ENCODE measurements around the gene CHRNA3. TPM values are rescaled to one million over a fixed set of nuclear protein-coding genes. Genes with fewer than 3 reads are reported as not detected.

The CHRNA3 gene
- polyA plus RNA-seq, 2 of the 4 experiments (the other 2 are of a cell fraction), result 0.27 to 0.45 TPM

- POLR2A ChIA-PET, result interaction anchor here (0.5 kb wide), 1 partner anchor 10 kb away, joined by 3 read pairs; no protein-coding TSS in a partner anchor
- no peaks in the 10 kb centered on the region for H3K9me3 ChIP-seq
- no peak for FAIRE-seq
- CTCF ChIA-PET, result interaction anchor here (1.0 to 1.3 kb wide), 2 partner anchors 17 to 49 kb away, joined by 3 to 5 read pairs; no protein-coding TSS in a partner anchor
- H3K27ac ChIP-seq, result no peak overlapping the region
- no peak overlapping the region for H3K4me2 ChIP-seq
- ATAC-seq, result no peak
- 80% methylated on average over 8 of the region's 8 CpGs for WGBS (ENCODE audit: missing lambda C conversion rate)
- no peak overlapping the region for H3K4me3 ChIP-seq
- no peak for TF ChIP-seq CEBPB (IDR thresholded peaks at IDR 0.05)
- no peak for TF ChIP-seq EP300 (IDR thresholded peaks at IDR 0.05)
- TF ChIP-seq HDAC2 (IDR thresholded peaks at IDR 0.05), result no peak
- TF ChIP-seq MAFK (IDR thresholded peaks at IDR 0.05; ENCODE audit: partially characterized antibody), result no peak
- no peak for TF ChIP-seq HOXA7 (CRISPR knock-in tag; IDR thresholded peaks at IDR 0.05)
- TF ChIP-seq RAD21 (conservative IDR thresholded peaks at IDR 0.05 in 1 of 2, IDR thresholded peaks at IDR 0.05 in 1 of 2), result no peak
- TF ChIP-seq RFX5 (IDR thresholded peaks at IDR 0.05), result no peak
- no peak for TF ChIP-seq ZC3H11A (IDR thresholded peaks at IDR 0.05)
- TF ChIP-seq HOXB13 (CRISPR knock-in tag; IDR thresholded peaks at IDR 0.05; ENCODE audit: low read depth), result no peak
- DNase-seq (ENCODE audit: low read depth in 1 of 2, low spot score in 1 of 2), result no peak
- peaks cover 6% of the 10 kb centered on the region; the same call in 1 of the 3 replicates for H3K4me1 ChIP-seq
Observed at GRCh38 chr15:78667578-78668236, 46.9 kb upstream of the CHRNA3 start.

DNA sequence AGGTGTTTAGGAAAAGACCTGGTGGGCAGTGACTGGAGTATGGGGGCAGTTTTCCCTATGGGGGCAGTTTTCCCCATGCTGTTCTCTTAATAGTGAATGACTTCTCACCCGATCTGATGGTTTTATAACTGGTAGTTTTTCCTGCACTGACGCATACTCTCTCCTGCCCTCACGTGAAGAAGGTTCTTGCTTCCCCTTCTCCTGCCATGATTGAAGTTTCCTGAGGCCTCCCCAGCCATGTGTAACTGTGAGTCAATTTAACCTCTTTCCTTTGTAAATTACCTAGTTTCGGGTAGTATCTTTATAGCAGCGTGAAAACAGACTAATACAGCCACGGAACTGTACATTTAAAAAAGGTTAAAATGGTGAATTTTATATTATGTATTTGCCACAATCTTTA lies 45.2 kb upstream of the CHRNA3 start:
- DNase-seq (ENCODE audit: low read depth in 1 of 2, low spot score in 1 of 2) (no peak), ATAC-seq (no peak), FAIRE-seq (no peak)
- no peaks in the 10 kb centered on the region for H3K4me1 ChIP-seq
- no peaks in the 10 kb centered on the region for H3K9me3 ChIP-seq
- no peak overlapping the region for H3K4me2 ChIP-seq
- H3K27ac ChIP-seq, result no peak overlapping the region
- no peak overlapping the region for H3K4me3 ChIP-seq
- POLR2A ChIA-PET, result no interaction called here
- TF ChIP-seq TP53 (CRISPR knock-in tag; IDR thresholded peaks at IDR 0.05) (no peak), SREBF2 (IDR thresholded peaks at IDR 0.05) (no peak), HEYL (CRISPR knock-in tag; IDR thresholded peaks at IDR 0.05) (no peak), MAX (IDR thresholded peaks at IDR 0.05) (no peak), ZFP36 (IDR thresholded peaks at IDR 0.05; ENCODE audit: borderline replicate concordance, partially characterized antibody) (no peak)
- TF ChIP-seq, protein P1, sequence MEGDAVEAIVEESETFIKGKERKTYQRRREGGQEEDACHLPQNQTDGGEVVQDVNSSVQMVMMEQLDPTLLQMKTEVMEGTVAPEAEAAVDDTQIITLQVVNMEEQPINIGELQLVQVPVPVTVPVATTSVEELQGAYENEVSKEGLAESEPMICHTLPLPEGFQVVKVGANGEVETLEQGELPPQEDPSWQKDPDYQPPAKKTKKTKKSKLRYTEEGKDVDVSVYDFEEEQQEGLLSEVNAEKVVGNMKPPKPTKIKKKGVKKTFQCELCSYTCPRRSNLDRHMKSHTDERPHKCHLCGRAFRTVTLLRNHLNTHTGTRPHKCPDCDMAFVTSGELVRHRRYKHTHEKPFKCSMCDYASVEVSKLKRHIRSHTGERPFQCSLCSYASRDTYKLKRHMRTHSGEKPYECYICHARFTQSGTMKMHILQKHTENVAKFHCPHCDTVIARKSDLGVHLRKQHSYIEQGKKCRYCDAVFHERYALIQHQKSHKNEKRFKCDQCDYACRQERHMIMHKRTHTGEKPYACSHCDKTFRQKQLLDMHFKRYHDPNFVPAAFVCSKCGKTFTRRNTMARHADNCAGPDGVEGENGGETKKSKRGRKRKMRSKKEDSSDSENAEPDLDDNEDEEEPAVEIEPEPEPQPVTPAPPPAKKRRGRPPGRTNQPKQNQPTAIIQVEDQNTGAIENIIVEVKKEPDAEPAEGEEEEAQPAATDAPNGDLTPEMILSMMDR (IDR thresholded peaks at IDR 0.05), result no peak
- WGBS (ENCODE audit: missing lambda C conversion rate), result 75% methylated on average over 6 of the region's 6 CpGs
- CTCF ChIA-PET, result interaction anchor here (0.7 to 1.1 kb wide), 3 partner anchors 9 to 28 kb away, joined by 3 read pairs; no protein-coding TSS in a partner anchor

DNA sequence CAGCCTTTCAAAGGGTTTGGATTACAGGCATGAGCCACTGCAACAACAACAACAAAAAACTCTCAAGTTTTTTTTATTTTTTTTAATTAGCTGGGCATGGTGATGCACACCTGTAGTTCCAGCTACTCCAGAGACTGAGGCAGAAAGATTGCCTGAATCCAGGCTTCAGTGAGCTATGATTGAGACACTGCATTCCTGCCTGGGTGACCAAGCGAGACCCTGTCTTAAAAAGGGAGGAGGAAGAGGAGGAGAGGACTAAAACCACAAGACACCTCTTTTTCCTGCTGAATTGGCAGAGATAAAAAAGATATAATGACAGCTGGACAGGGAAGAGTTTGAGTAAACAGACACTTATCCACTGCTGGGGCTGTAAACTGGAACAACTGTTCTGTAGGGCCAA lies 42.9 kb upstream of the CHRNA3 start:
- no peak for DNase-seq (ENCODE audit: low read depth in 1 of 2, low spot score in 1 of 2)
- Histone ChIP-seq H3K4me3 (no peak overlapping the region), H3K9me3 (no peaks in the 10 kb centered on the region), H3K27ac (no peak overlapping the region), H3K4me2 (no peak overlapping the region), H3K4me1 (no peaks in the 10 kb centered on the region)
- no peak for ATAC-seq
- TF ChIP-seq EHF (CRISPR knock-in tag; IDR thresholded peaks at IDR 0.05) (no peak), PHF8 (IDR thresholded peaks at IDR 0.05; ENCODE audit: borderline replicate concordance, low read depth) (no peak)
- ChIA-PET CTCF (interaction anchor here (0.9 to 2.5 kb wide), 8 partner anchors 10 to 77 kb away, joined by 3 to 10 read pairs (median 4); no protein-coding TSS in a partner anchor), POLR2A (interaction anchor here (1.0 kb wide), 1 partner anchor 124 kb away, joined by 3 read pairs; the partner anchor contains the start of gene PSMA4)
- WGBS (ENCODE audit: missing lambda C conversion rate), result 81% methylated on average over 1 of the region's 1 CpG
- no peak for FAIRE-seq

- Histone ChIP-seq H3K4me1 (no peaks in the 10 kb centered on the region), H3K4me3 (no peak overlapping the region), H3K9me3 (no peaks in the 10 kb centered on the region), H3K27ac (no peak overlapping the region), H3K4me2 (no peak overlapping the region)
- FAIRE-seq (no peak), ATAC-seq (no peak), DNase-seq (ENCODE audit: low read depth in 1 of 2, low spot score in 1 of 2) (no peak)
- WGBS (ENCODE audit: missing lambda C conversion rate), result 70% methylated on average over 5 of the region's 5 CpGs
- POLR2A ChIA-PET, result no interaction called here
- TF ChIP-seq ZNF302 (CRISPR knock-in tag; IDR thresholded peaks at IDR 0.05) (no peak), CHD2 (IDR thresholded peaks at IDR 0.05; ENCODE audit: low read length, partially characterized antibody) (no peak), TFCP2L1 (CRISPR knock-in tag; IDR thresholded peaks at IDR 0.05) (no peak), FOSB (CRISPR knock-in tag; IDR thresholded peaks at IDR 0.05) (no peak), JUNB (IDR thresholded peaks at IDR 0.05) (no peak), NR3C1 (IDR thresholded peaks at IDR 0.05) (no peak), GATA3 (IDR thresholded peaks at IDR 0.05; ENCODE audit: borderline replicate concordance) (no peak), SMC3 (IDR thresholded peaks at IDR 0.05) (no peak), EHF (CRISPR knock-in tag; IDR thresholded peaks at IDR 0.05) (no peak), CEBPB (IDR thresholded peaks at IDR 0.05) (no peak), MAX (IDR thresholded peaks at IDR 0.05) (no peak), ESRRA (IDR thresholded peaks at IDR 0.05; ENCODE audit: borderline replicate concordance, low read length) (no peak), NFE2L2 (conservative IDR thresholded peaks at IDR 0.05; ENCODE audit: low read length) (no peak), HOXB5 (CRISPR knock-in tag; IDR thresholded peaks at IDR 0.05) (no peak), RCOR1 (IDR thresholded peaks at IDR 0.05; ENCODE audit: low read depth, low read length) (no peak)
- CTCF ChIA-PET, result interaction anchor here (0.8 to 3.7 kb wide), 3 partner anchors 23 to 48 kb away, joined by 3 to 16 read pairs (median 4); no protein-coding TSS in a partner anchor
Observed at GRCh38 chr15:78662028-78662427, 41.2 kb upstream of the CHRNA3 start.
